CD4-positive, alpha-beta T cell treated with Interleukin-4 for 4 hours (primary cell): ENCODE data around the gene TOM1L2.

ENCODE experiments used
- DNase-seq: peaks from one replicate; pipeline ENCODE4 v3.0.0-alpha.2; 2020

Gene TOM1L2

DNA sequence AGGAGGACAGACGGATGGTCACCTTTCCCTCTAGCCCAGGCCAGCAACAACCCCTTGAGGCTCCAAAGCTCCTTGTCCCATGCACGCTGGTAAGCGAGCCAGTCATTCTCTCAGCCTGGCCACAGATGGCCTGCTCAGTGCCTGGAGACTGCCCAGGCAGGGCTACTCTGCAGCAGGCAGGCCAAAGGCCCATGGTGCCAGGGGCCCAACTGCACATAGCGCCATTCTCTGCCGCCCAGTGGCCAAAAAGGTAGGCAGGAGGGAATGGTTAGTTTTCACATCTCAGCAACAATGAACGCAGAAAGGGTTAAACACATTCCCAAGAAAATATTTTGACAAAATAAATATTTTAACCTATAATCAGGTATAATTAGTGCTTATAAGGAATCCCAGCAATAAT is 127.7 kb downstream of the TOM1L2 start:
- DNase-seq: no peak

GRCh38 chr17:17844079-17844478 is 128.1 kb downstream of the TOM1L2 start:
- no peak for DNase-seq

DNA sequence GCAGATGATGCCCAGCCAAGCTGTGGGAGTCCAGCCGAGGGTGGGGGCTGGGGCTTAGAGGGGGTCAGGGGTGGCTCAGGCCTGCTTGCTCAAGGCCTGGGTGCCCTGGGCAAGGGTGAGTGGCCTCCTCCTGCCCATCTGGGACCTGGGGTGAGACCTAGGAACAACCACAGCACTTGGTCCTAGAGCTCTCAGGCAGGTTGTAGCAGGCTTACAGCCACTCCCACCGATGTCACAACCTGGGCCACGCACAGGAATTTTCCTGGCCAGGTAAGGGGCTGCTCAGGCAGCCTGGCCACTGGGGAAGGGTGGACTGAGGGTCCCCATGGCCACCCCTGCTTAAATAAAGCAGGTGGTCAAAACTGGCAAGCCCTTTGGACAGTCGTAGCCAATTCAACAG is 129.1 kb downstream of the TOM1L2 start:
- DNase-seq: no peak

DNA sequence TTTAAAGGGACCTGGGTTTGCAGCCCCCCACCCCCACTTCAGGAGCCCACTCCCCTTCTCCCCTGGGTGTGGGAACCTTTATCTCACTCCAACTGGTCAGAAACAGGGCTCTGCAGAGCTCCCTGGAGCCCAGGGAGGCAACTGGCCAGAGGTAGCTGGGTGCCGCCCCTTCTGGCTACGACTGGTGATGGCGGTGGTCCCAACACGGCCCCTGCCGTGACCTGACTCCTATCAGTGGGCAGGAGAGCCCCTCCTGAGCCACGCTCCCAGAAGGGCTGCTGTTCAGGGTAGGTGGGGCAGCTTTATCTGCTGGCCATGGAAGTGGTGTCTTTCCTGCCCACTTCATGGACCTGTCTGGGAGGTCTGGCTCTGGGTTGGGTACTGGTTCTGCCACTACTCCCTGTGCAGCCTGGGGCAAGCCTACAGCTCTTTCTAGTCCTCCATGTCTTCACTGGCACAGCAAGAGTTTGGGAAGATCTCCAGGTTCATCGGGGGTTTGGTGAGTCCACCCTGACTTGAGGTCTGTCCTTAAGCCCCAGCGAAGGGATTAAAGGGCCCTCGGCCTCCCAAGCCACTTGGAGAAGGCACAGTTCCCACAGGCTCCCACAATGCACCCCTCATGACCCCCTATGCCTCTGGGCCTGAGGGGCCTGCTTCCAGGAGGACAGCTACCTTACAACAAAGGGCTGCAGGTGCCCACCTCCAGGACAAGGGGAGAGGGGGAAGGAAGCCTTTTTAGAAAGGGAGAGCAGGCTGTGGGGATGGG is 129.9 kb downstream of the TOM1L2 start:
- no peak for DNase-seq

DNA sequence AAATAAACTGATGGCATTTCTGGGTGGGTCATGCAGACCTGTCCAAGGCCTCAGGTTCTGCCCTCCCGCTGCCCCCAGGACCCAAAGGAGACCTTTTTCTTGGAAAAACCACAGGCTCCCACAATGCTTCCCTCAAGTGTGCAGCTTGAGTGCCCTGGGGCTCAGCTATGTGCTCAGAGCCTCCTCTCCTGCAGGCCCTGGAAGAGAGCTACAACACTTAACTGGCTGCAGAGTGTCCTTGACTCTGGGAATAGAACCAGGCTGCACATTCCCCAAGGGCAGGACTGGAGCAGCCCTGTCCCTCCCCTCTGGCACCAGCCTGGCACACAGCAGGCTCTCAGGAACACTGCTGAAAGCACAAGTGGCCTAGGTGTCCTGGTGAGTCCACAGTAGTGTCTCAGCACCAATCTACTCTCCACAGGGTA is 130.6 kb downstream of the TOM1L2 start:
- DNase-seq: no peak

- DNase-seq: no peak
Measured at GRCh38 chr17:17840751-17841591, 131.2 kb downstream of the TOM1L2 start.

- peak; percentile 66 for DNase-seq
Measured at GRCh38 chr17:17839791-17840707, 132.2 kb downstream of the TOM1L2 start.

- DNase-seq: no peak
Measured at GRCh38 chr17:17837966-17838962, 133.9 kb downstream of the TOM1L2 start.

- DNase-seq: no peak
Measured at GRCh38 chr17:17837380-17837821, 134.8 kb downstream of the TOM1L2 start.

- DNase-seq: peak; percentile 51
Measured at GRCh38 chr17:17836818-17837379, 135.3 kb downstream of the TOM1L2 start, which contains the start of gene SREBF1. Gene SREBF1 (minus strand): TSS chr17:17836986. CDS start chr17:17836817, 169 bp downstream.

GRCh38 chr17:17836250-17836817 is 135.9 kb downstream of the TOM1L2 start:
- peak; percentile 94 for DNase-seq

- DNase-seq: no peak
Measured at GRCh38 chr17:17835415-17836249, 136.6 kb downstream of the TOM1L2 start.

DNA sequence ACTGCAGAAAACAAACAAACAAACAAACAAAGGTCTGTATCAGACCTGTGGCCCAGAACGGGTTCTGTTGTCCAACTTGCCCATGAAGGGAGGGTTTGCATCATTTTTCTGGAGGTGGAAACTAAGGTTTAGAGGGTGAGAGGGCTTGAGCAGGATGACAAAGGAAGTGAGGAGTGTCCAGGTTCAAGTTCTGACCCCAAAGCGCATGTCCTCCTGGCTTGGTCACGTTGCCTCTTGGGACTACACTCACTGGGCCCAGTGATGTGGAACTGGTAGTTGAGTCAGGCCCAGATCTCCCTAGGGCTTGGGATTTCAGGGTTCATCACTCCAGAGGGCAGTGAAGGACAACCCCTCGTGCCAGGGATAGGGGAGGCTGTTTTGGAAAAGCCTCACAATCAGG is 137.2 kb downstream of the TOM1L2 start:
- DNase-seq: no peak

GRCh38 chr17:17833658-17834357 is 138.4 kb downstream of the TOM1L2 start:
- DNase-seq: no peak

- no peak for DNase-seq
Measured at GRCh38 chr17:17832032-17832363, 140.2 kb downstream of the TOM1L2 start.

- no peak for DNase-seq
Measured at GRCh38 chr17:17831208-17832031, 140.8 kb downstream of the TOM1L2 start.

DNA sequence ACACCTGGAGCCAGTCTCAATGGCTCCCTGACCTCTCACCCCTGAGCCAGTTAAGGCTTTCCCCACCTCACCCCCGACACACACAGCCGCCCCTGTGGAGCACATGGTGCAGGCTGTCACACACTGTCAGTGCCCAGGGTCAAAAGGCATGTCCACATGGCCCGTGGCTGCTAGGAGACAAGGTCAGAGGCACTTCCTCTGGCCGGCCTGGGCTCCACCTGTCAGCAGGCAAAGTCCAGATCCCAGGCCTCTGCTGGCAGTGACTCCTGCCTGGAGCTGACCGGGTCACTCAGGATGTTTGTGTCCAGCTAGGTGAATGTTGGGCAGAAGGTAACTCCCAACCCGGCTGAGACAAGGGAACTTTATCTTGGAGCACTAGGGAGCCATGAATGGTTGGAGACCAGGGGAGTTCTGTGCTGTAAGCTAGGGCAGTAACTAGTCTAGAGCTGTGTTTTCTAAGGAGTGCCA is 141.4 kb downstream of the TOM1L2 start:
- no peak for DNase-seq

DNA sequence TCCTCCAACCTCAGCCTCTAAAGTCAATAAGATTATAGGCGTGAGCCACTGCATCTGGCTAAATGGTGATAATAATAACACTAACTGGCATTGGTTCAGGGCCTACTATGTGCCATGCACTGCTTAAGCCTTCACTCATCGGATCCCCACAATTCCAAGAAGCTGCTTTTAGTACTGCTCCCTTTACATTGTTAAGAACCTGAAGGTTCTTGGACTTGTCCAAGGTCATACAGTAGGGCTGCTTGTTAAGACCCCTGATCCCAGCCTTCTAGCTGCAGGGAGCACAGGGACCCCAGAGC is 142.0 kb downstream of the TOM1L2 start:
- no peak for DNase-seq
